Fibroblast of skin of right quadriceps (primary cell): ENCODE measurements around the gene FKBP6.
"Not testable (repeated sequence)": the region's sequence is repeated elsewhere in the genome, so short reads cannot be mapped to it uniquely, and the experiment has no call there.

ENCODE experiments used
- DNase-seq: peaks from one replicate; pipeline ENCODE4 v3.0.0-alpha.2; 2013

The FKBP6 gene

DNA sequence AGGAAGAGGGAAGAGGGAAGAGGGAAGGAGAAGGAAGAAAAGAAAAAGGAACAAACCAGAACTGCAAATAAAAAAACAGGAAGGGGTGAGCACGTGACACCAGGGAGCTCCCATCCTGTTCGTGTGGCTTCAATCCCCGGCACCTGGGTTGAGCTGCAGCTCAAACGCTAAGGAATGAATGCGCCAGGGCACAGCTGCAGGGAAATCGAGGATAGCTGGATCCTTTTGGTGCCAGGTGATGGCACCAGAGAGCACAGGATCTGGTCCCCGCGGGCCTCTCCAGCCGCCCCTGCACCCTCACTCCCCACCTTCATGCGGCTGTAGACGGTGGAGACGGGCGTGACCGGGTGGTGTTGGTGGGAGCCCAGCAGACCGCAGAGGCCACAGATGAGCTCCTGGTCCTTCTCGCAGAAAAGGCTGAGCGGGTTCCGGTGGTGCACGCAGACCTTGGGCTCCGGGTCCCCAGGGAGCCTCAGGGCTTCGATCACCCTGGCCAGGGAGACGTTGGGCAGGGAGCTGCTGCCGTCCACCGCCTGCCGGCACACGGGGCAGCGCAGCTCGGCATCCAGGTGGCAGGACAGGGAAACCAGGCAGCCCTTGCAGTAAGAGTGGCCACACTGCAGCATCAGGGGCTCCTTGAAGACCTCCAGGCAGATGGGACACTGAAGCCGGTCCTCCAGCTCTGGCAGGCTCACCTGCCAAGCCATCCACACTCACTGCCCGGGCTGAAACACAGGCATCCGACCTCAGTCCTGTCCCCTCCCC, 3.7 kb upstream of the FKBP6 start:
- DNase-seq = peak; percentile 35

DNA sequence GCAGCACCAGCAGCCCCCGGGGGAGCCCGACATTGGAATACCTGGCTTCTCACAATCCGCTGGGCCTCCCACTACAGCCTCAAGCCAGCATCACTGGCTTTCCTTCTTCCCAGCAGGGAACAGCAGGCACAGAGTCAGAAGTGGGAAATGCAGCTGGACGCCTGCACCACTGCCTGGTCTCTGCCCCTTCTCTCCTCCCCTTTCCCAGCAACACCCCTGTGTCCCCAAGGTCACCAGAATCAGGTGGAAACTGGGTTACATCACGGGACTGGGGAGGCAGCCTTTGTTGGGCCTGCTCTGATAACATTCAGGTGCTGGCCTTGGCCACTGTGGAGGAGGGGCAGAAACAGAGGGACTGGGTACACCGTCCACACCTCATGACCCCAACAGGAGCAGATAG, 2.5 kb upstream of the FKBP6 start:
- not testable (repeated sequence) for DNase-seq

DNA sequence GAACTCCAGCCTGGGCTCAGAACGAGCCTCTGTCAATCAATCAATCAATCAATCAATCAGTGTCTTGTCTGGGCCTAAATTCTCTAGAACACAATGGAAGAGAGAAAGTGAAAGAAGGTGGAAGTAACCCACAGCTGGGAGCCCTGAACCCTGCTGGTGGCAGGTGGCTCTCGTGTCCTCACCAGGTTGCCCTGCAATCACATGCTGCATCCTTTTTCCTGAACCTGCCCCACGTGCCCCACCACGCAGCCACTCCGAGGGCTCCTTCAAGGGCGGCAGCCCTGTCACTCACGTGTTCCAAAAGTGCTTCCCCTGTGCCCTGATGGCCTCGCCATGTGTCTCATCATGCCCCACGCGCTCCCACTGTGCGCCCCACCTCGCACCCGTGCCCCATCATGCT, 512 bp upstream of the FKBP6 start:
- DNase-seq = not testable (repeated sequence)

DNA sequence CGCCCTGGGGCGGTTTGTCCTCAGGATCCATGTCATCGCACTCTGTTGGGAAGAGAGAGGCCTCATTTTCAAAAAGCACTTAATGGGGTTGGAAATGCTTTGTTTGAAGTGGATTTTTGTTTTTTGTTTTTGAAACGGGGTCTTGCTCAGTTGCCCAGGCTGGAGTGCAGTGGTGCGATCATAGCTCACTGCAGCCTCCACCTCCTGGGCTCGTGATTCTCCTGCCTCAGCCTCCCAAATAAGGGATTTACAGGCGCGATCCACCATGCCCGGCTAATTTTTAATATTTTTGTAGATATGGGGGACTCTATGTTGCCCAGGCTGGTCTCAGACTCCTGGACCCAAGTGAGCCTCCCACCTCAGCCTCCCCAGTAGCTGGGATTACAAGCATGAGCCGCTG, 735 bp downstream of the FKBP6 start:
- no peak for DNase-seq

DNA sequence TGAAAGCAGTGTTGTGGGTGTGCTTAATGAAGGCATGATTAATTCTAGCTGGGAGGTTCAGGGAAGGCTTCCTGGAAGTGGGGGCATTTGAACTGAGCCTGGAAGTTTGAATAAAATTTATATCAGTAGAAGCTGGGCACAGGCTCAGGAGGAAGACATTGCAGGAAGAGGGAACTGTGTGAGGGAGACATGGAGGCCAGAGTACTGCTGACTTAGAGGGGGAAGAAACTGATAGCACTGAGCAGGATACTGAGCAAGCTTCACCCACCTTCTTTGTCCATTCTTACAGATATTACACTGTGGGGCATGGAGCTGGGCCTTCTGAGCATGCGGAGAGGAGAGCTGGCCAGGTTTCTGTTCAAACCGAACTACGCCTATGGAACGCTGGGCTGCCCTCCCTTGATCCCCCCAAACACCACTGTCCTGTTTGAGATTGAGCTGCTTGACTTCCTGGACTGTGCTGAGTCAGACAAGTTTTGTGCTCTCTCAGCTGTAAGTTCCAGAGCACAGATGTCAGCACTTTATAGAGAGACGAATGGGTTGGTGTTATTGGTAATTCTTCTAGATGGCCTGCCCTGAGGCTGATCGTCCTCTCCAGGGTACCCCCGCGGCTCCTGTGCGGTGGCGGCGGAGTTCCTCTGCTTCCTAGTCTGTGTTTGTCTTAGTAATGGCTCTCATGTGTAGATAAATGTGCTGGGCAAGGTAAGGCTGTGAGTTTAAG, 2.1 kb downstream of the FKBP6 start:
- peak; percentile 36 for DNase-seq

DNA sequence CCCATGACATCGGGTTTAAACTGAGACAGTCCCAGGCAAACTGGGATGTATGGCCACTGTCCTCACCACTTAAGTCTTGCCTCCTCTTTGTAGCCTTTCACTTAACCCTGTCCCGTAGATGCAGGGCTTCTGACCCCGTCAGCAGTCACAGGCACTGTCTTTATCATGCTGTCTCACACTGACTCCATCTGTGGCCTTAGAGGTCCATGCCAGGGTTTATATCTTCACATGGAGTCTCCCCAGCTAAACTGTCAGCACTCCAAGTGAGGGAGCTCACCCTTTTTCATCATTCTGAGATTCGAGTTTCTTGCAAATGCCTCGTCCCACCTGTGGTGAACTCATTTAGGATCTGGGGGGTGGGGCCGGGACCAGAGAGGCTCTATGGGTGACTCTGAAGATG, 2.8 kb downstream of the FKBP6 start:
- DNase-seq = no peak

DNA sequence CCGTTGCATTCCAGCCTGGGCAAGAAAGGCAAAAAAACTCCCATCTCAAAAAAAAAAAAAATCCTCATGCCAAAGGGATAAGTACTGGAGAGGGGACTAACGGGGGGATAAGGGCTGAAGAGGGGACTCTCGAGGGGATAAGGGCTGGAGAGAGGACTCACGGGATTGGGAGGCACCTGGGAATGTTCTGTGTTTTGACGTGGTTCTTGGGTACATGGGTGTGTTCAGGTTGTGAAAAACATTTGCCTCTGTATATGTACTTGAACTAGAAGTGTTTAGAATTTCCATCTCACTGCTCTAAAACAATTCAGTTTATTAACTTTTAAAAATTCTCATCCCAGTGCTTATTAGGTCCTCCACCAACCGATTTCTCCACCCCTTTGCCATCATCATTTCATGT, 4.5 kb downstream of the FKBP6 start:
- no peak for DNase-seq

DNA sequence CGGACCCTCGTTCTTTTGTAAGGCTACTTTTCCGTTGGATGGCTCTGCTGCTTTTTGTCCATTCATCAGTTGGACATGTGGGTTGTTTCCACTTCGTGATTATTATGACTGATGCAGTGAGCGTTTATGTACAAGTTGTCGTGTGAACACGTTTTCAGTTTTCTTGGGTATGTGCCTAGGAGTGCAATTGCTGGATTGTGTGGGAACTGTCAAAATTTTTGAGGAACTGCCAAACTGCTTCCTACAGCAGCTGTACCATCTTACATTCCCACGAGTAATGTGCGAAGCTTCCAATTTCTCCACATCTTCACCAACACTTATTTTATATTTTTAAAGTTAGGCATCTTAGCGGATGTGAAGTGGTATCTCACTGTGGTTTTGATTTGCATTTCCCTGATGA, 10.4 kb downstream of the FKBP6 start:
- no peak for DNase-seq

DNA sequence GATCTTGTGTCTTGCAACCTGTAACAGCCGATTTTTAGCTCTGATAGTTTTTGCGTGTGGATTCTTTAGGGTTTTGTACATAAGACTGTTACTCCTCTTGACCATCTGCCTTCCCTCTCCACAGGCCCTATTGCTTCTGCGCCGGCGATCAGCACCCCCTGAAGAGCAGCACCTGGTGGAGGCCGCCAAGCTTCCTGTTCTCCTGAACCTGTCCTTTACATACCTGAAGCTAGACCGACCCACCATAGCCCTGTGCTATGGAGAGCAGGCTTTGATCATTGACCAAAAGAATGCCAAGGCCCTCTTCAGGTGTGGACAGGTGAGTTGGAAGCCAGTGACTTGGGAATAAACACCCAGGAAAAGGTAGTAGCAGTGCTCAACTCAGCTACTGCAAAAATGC, 12.6 kb downstream of the FKBP6 start:
- DNase-seq = no peak

DNA sequence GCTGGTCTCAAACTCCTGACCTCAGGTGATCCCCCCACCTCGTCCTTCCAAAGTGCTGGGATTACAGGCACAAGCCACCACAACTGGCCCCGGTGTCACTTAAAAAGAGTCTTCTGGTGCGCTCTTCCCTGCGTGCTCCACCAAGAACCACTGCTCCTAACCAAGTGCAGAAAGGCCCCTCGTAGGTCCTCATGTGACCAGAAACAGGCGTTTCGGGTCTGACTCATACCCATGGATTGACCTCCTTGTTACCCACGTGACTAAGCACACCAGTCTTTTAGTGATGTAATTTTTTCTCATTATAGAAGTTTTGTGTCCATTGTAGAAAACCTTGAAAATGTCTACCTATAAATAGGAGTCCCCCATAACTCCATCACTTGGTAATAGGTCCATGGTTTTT, 13.9 kb downstream of the FKBP6 start:
- DNase-seq = peak; percentile 71

DNA sequence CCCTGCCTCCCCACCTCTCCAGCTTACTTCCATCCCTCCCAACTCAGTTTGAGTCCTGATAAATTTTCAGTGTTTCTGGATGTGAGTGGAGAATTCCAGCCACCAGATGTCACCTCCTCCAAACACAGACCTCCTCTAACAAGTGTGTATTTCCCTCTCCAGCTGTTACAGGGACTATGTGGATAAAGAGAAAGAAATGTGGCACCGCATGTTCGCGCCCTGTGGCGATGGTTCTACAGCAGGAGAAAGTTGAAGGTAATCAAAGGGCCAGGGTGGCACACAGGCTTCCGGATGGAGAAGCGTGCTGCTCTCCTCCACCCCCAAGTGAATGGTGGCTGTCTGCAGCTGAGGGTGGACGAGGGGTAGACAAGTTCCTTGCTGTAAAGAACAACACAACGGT, 14.7 kb downstream of the FKBP6 start:
- peak; percentile 57 for DNase-seq

DNA sequence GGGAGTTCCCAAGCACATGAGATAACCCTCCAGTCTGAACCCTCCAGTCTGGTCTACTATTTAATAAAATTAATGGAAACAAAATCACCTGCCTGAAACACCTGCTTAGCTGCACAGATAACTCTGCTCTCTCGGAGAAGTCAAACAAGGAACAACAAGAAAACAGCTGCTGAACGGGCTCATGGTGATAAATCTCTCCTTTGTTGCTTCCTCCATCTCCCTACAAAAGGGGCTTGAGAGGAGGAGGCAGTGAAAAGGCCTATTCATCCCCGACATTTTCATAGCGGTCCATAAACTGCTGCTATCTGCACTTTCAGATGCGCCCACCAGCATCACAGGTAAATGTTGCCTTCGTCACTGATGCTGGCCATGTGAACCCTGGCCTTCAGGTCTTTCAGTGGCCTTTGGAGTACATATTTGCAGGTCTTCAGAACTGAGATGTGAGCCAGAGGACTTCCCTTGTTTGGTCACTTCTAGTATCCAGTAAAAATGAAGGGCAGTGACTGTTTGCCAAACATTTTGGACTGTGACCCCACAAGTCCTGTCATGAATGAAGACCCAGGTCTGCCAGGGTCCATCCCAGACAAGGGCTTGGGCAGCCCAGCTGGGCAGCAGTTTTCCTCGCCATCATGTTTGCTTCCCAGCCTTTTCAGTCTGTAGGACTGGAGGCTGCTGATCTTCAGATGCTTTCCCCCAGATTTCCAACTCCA, 15.9 kb downstream of the FKBP6 start:
- DNase-seq = no peak

DNA sequence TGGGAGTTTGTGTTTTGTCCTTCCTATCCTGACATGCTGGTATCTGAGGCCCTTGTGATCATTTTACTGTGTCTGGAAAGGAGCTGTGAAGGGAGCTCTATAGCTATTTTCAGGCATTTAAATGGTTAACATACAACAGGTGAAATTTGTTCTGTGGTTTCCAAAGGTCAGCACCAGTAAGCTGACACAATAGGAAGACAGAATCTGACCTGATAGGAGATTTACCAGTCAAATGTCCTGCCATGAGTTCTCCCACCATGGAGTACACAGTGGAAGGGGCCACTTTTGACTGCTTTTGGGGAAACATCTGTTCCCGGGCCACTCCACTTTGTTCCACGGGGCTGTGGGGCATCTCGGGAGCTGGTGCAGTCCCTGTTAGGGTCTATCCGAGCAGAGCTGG, 17.6 kb downstream of the FKBP6 start:
- DNase-seq = no peak

DNA sequence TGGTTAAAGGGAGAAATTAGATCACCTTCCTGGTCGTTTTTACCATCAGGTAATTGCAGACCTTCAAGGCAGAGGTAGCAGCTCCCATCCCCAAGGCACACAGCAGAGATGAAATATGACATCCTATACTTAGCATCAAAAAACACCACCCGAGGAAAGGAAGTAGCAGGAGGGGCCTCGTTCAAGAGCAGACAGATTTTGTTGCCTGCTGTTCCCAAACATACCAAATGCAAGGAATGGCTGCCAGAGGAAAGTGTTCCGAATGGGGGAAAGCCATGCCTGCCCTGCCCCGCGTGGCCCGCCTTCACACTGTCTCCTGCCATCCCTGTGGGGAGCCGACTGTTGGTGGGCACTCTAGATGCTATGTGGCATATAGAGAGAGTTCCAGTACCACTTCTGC, 18.0 kb downstream of the FKBP6 start:
- DNase-seq = no peak

DNA sequence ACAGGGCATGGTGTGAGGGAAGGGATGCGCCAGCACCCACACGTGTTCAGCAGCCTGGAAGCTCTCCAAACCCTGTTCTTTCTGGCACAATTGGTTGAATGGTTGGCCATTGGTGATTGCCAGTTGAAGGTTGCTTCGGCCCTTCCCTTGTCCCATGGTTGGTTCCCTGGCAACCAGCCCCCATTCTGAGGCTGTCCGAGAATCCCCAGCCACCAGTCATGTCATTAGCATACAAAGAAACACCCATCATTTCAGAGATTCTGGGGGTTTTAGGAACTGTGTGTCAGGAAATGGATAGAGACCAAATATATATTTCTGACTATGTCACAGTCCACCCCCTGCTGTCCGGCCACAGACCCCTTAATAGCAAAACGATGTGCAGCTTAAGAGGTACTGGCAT, 21.8 kb downstream of the FKBP6 start:
- DNase-seq = no peak

DNA sequence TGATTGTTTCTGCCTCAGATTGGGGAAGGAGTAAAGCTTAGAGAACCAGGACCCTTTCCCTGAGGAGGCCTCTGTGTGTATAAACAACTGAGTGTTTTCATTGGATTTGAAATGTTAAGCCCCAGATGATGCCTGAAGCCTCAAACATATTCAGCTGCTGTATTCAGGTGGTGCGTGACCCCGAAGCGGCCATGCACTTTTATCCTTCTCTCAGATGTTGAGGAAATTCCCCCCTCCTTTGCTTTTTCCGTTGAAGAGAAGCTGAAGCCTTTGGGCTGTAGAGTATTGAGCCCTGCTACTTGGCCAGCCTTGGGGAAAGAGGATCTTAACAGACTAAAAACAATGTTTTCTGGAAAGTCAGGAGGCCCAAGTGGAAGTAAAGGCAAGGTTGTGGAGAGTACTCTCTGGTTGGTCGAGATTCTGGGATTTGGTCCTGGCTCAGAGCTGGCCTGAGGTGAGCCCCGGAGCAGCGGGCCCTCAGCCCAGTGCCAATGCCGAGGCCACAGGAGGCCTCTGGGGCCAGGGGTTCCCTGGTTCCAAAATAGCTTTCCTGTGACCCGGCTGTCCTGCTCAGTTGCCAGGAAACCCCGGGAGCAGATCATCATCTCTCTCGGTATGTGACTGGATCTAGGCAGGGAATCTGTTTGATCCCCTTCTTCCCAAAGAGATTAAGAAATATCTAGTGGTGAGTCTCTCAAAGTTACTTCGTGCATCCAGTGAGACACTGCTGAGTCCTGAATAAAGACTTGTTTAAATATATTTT, 22.5 kb downstream of the FKBP6 start:
- no peak for DNase-seq

DNA sequence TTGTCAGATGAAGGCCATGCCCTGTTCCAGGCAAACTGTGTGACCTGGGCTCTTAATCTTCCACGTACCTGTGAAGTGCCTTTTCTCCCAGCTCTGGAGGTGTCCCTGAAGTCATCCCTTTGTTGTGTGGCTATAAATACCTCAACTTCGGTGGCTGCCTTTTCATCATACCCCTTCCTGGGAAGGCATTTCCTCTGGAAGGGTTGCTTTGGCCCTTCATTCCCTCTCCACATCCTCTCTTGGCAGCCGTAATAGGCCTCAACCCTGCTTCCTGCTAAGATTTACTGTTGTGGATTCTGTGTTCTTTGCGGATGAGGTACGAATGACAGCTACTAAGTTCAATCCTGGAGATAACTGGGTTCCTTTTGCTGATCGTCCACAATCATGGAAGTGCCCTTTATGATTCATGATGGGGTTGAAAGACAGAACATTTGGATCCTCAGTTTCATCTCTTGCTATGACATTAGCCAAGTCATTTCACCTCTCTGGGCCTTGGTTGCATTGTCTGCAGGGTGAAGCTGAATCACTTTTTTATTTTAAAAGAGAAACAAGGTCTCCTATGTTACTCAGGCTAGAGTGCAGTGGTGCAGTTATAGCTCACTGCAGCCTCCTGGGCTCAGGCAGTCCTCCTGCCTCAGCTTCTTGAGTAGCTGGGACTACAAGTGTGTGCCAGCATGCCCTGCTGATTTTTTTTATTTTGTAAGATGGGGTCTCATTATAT, 23.6 kb downstream of the FKBP6 start:
- DNase-seq = no peak

DNA sequence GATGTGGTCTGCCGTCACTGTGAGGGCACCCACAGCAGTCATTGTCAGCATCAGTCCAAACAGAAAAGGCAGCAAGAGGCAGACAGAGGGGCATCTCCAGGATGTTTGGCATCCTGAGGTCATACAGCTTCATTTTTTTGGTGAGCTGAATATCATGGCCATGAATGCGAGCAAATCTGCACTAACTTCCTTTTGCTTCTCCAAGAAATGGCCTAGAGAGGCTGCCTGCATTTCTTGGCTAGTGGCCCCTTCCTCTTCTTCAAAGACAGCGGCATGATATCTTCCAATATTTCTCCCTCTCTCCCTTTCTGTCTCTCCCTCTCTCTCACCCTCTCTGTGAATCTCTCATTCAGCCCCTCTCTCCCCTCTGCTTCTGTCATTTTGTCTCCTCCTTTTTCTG, 24.8 kb downstream of the FKBP6 start:
- DNase-seq = no peak

DNA sequence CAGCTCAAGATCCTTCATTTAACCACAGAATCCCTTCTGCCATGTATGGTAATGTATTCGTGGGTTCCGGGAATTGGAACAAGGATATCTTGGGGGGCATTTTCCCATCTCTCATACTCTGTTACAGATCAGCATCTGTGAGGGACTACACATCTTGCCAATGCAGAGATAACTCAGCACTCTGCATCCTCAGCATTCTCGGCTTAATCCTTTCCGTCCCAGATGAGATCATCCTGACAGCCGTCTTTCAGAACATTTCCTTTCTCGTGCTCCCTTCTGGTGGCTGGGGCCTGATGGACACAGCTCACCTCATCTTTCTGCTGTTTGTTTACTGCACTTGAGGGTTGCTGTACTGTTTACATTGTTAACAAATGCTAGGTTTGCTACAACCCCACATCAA, 25.3 kb downstream of the FKBP6 start:
- no peak for DNase-seq

DNA sequence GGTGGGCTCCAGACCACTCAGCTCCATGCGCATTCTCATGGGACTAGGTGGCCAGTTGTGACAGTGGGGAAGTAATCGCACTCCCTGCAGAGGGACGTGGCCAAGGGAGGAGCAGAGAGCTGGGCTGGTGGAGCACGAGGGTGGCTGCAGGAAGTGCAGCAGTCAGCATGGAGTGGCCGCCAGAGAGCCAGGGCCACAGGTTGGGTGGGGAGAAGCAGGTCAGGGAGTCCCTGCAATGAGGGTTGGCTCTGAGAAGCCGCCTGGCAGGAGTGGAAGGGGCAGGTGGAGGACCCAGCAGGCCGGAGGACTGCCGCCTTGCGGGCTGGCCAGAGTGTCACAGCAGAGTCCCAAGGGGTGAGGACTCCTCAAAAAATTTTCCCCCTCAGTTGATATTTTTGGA, 26.2 kb downstream of the FKBP6 start:
- DNase-seq = no peak

DNA sequence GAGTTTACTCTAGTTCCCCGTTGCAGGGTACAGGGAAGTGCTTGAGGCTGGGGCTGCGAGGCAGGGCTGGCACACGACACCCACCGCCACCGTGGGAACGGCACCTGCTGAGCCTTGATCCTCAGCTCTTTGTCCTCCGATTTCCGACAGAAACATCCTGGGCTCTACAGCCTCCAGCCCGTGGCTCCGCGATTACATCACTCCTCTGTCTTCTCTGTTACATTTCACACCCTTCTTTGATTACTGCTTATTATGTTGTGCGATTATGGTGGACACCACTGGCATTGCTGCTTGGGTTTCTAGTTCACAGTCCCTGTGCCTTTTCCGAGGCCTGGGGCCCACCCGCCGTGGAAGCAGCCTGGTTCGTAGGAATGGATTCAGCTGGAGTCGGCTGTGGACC, 26.9 kb downstream of the FKBP6 start:
- DNase-seq = no peak

DNA sequence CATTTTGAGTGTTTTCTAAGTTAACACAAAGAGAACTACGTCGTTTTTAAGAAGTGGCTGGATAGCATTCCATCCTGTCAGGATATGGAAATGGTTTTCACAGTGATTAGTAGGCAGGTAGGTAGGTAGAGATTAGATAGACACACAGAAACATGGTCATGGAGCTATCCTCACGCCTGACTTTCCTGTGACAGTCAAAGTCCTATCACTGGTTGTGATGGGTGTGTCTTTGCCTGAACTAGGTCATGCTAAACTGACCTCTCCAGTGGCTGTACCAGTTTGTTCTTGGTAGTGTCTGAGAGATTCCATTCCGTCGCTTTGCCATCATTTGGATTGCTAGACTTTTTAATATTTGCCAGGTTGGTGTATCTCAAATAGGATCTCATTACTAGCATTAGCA, 28.2 kb downstream of the FKBP6 start:
- DNase-seq = no peak
